Measurements from ENCODE around the gene BEST3. TPM values are rescaled to one million over a fixed set of nuclear protein-coding genes. Genes with fewer than 3 reads are reported as not detected.
A peak's percentile ranks its signal among the peaks of the same experiment; 100 is the strongest.

Gene BEST3
- total RNA-seq, 4 donors from 2014 or later = 0.24 TPM; not detected in 3

DNA sequence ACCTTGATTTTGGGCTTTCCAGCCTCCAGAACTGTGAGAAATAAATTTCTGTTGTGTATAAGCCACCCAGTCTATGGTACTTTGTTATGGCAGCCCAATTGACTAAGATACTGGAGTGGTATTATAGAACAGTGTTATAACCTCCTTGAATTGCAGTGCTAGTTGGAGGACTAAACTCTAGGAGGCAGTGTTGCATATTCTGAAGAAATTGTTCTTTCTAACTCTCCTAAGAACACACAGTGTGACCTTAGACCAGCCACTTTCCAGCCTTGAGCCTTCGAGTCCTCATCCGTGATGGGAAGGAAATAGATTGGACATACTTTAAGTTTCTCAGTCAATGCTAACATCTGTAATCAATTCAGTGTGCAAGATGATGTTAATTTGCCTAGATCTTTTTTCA lies 66.0 kb downstream of the BEST3 start:
- Histone ChIP-seq H3K4me1 (no peaks in the 10 kb centered on the region), H3K9me3 (no peaks in the 10 kb centered on the region), H3K36me3 (no peaks in the 10 kb centered on the region), H3K27me3 (no peaks in the 10 kb centered on the region), H3K4me3 (replicated peaks in 1 of 3) (no peak overlapping the region), H3K27ac (no peak overlapping the region)
- TF ChIP-seq CTCF (IDR thresholded peaks at IDR 0.05) (peak in 1 of 6 experiments; percentile 20), POLR2A (IDR thresholded peaks at IDR 0.05) (no peak)
- intact Hi-C loops (cut with DNase I) = no loop called here
- no peak for DNase-seq
- 95 to 100% methylated on average over 2 of the region's 2 CpGs for WGBS, 2 donors

DNA sequence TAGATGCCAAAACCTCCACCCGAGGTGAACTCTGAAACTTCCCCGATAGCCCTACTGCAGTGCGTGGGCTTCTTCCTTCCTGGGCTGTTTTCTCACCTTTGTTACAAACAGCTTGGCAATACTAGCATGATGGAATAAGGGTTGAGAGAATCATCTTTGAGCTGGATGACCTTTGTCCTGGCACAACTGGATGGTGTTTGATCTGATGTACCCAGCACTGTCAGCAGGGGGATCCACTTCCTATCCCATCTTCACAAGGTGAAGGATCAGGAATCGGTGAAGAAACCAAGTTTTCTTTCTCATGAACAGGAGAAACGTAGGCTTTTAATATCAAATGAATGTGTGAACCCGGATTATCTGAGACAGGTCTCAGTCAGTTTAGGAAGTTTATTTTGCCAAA lies 68.9 kb downstream of the BEST3 start:
- no peak for TF ChIP-seq POLR2A (IDR thresholded peaks at IDR 0.05)
- no peak for TF ChIP-seq CTCF (IDR thresholded peaks at IDR 0.05)
- 81 to 83% methylated on average over 6 of the region's 6 CpGs for WGBS, 2 donors
- intact Hi-C loops (cut with DNase I) = no loop called here
- Histone ChIP-seq H3K27ac (no peak overlapping the region), H3K27me3 (no peaks in the 10 kb centered on the region), H3K4me3 (replicated peaks in 1 of 3) (no peak overlapping the region), H3K4me1 (no peaks in the 10 kb centered on the region), H3K9me3 (no peaks in the 10 kb centered on the region), H3K36me3 (no peaks in the 10 kb centered on the region)
- DNase-seq = no peak

DNA sequence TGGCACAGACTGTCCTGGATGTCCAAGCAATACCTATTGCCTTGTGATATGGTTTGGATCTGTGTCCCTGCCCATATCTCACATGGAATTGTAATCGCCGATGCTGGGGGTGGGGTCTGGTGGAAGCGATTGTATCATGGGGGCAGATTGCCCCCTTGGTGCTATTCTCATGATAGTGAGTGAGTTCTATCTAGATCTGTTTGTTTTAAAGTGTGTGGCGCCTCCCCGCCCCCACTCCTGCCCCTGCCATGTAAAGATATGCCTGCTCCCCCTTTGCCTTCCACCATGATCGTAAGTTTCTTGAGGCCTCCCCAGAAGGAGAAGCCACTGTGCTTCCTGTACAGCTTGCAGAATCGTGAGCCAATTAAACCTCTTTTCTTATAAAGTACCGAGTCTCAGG lies 71.6 kb downstream of the BEST3 start:
- 71 to 92% methylated on average over 8 of the region's 8 CpGs for WGBS, 2 donors
- Histone ChIP-seq H3K27ac (no peak overlapping the region), H3K36me3 (no peaks in the 10 kb centered on the region), H3K9me3 (no peaks in the 10 kb centered on the region), H3K4me1 (no peaks in the 10 kb centered on the region), H3K4me3 (replicated peaks in 1 of 3) (no peak overlapping the region), H3K27me3 (no peaks in the 10 kb centered on the region)
- DNase-seq = no peak
- TF ChIP-seq CTCF (IDR thresholded peaks at IDR 0.05) = no peak
- TF ChIP-seq POLR2A (IDR thresholded peaks at IDR 0.05) = no peak
- intact Hi-C loops (cut with DNase I) = no loop called here

- no peak for DNase-seq
- Histone ChIP-seq H3K4me3 (replicated peaks in 1 of 3) (no peak overlapping the region), H3K4me1 (no peaks in the 10 kb centered on the region), H3K27ac (no peak overlapping the region), H3K36me3 (no peaks in the 10 kb centered on the region), H3K9me3 (no peaks in the 10 kb centered on the region), H3K27me3 (no peaks in the 10 kb centered on the region)
- WGBS, 2 donors = 91 to 92% methylated on average over 13 of the region's 13 CpGs
- TF ChIP-seq POLR2A (IDR thresholded peaks at IDR 0.05) = no peak
- no peak for TF ChIP-seq CTCF (IDR thresholded peaks at IDR 0.05)
- intact Hi-C loops (cut with DNase I) = no loop called here
These were observed 75.1 kb downstream of the BEST3 start for GRCh38 chr12:69623970-69624369.

DNA sequence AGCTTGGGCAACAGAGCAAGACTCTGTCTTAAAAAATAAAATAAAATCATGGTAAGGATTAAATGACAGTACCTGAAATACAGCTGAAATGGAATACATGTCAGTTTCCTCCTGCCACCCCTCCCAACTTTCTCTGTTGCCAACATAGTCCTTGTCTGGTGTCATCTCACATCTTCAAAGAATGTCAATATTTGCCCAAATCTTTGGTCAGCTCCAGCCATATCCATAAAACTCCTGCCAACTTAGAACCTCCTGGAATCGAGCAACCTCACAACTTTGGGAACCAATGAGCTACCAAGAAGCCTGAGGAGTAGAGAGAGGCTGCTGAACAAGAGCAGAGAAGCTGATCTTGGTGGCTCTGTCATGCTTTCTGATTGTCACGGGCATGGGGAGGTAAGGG lies 77.6 kb downstream of the BEST3 start:
- H3K9me3 ChIP-seq = no peaks in the 10 kb centered on the region
- 92 to 97% methylated on average over 2 of the region's 2 CpGs for WGBS, 2 donors

More for the DNA sequence above, 77.6 kb downstream of the BEST3 start:
- Histone ChIP-seq H3K36me3 (no peaks in the 10 kb centered on the region), H3K4me1 (no peaks in the 10 kb centered on the region), H3K27ac (no peak overlapping the region), H3K4me3 (replicated peaks in 1 of 3) (no peak overlapping the region), H3K27me3 (no peaks in the 10 kb centered on the region)
- TF ChIP-seq POLR2A (IDR thresholded peaks at IDR 0.05) (no peak), CTCF (IDR thresholded peaks at IDR 0.05) (no peak)
- intact Hi-C loops (cut with DNase I) = no loop called here
- DNase-seq = no peak
